Body of pancreas (tissue), 4 donors: ENCODE data around the gene DNAJC18.

Experiments
- CTCF ChIP-seq, 7 experiments: fragments of 450-650 bp in 4 of 7; fragments of 200-600 bp in 3 of 7; sonication (generic) in 3 of 7; IDR thresholded peaks; one replicate each; pipeline ENCODE4 v1.5.1; 2016 to 2019; ENCODE audit warnings: antibody characterized with exemption in 7 of 7
- POLR2A ChIP-seq, 3 donors: fragments of 450-650 bp; IDR thresholded peaks; one replicate each; pipeline ENCODE4 v1.6.1; 2016; ENCODE audit warnings: antibody characterized with exemption in 3 of 3, mild to moderate bottlenecking in 2 of 3

GRCh38 chr5:139382807-139383206 is 56.5 kb downstream of the DNAJC18 start:
- TF ChIP-seq CTCF (IDR thresholded peaks at IDR 0.05) (no peak), POLR2A (IDR thresholded peaks at IDR 0.05) (no peak)
